Measurements from ENCODE around the gene BCDIN3D. TPM values are rescaled to one million over a fixed set of nuclear protein-coding genes. Genes with fewer than 3 reads are reported as not detected.

Gene BCDIN3D
- total and polyA plus RNA-seq, 3 donors from 2014 or later, result 4.9 to 5.8 (median 5.1) TPM

DNA sequence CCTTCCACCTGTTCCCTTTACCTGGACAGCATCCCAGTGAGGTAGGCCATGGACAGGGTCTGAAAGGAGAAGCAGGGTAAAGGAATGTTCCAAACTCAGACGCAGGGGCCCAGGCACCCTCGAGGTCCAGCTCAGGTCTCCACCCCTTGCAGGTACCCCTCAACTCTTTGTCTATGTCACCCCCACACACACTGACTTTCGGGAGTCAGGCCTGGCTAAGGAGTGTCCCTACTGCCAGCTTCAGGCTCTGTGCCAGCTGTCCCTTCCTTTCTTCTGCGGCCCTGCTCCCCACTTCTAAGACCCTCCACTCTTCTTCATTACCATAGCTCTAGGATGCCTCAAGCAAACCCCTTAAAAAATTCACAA, 47.2 kb upstream of the BCDIN3D start:
- no peaks in the 10 kb centered on the region for H3K27me3 ChIP-seq
- DNase-seq, result no peak
- intact Hi-C loops (cut with DNase I; ENCODE audit: low total_unique reads), result no loop called here
- no peaks in the 10 kb centered on the region for H3K9me3 ChIP-seq
- H3K36me3 ChIP-seq (ENCODE audit: low read depth, missing control alignments), result no peaks in the 10 kb centered on the region
- H3K4me1 ChIP-seq, result no peaks in the 10 kb centered on the region
- 78 to 81% methylated on average over 4 of the region's 4 CpGs for WGBS, 2 donors
- H3K27ac ChIP-seq, result no peak overlapping the region
- TF ChIP-seq POLR2A (IDR thresholded peaks at IDR 0.05), result no peak
- TF ChIP-seq CTCF (IDR thresholded peaks at IDR 0.05), result no peak
- H3K4me3 ChIP-seq, result no peak overlapping the region

GRCh38 chr12:49889361-49890095, 46.6 kb upstream of the BCDIN3D start:
- H3K27ac ChIP-seq, result no peak overlapping the region
- H3K27me3 ChIP-seq, result no peaks in the 10 kb centered on the region
- intact Hi-C loops (cut with DNase I; ENCODE audit: low total_unique reads), result no loop called here
- no peak for DNase-seq
- H3K4me1 ChIP-seq, result no peaks in the 10 kb centered on the region
- H3K36me3 ChIP-seq (ENCODE audit: low read depth, missing control alignments), result no peaks in the 10 kb centered on the region
- WGBS, 2 donors, result 88 to 94% methylated on average over 9 to 10 of the region's 10 CpGs
- no peak overlapping the region for H3K4me3 ChIP-seq
- H3K9me3 ChIP-seq, result no peaks in the 10 kb centered on the region
- TF ChIP-seq POLR2A (IDR thresholded peaks at IDR 0.05), result no peak
- TF ChIP-seq CTCF (IDR thresholded peaks at IDR 0.05), result no peak

- DNase-seq, result no peak
- Histone ChIP-seq H3K27me3 (no peaks in the 10 kb centered on the region), H3K36me3 (ENCODE audit: low read depth, missing control alignments) (no peaks in the 10 kb centered on the region), H3K4me1 (no peaks in the 10 kb centered on the region), H3K27ac (no peak overlapping the region), H3K4me3 (no peak overlapping the region), H3K9me3 (no peaks in the 10 kb centered on the region)
- no peak for TF ChIP-seq POLR2A (IDR thresholded peaks at IDR 0.05)
- TF ChIP-seq CTCF (IDR thresholded peaks at IDR 0.05), result no peak
- 92 to 95% methylated on average over 10 to 13 of the region's 13 CpGs for WGBS, 2 donors
- intact Hi-C loops (cut with DNase I; ENCODE audit: low total_unique reads), result no loop called here
Observed at GRCh38 chr12:49888461-49889151, 45.7 kb upstream of the BCDIN3D start.

DNA sequence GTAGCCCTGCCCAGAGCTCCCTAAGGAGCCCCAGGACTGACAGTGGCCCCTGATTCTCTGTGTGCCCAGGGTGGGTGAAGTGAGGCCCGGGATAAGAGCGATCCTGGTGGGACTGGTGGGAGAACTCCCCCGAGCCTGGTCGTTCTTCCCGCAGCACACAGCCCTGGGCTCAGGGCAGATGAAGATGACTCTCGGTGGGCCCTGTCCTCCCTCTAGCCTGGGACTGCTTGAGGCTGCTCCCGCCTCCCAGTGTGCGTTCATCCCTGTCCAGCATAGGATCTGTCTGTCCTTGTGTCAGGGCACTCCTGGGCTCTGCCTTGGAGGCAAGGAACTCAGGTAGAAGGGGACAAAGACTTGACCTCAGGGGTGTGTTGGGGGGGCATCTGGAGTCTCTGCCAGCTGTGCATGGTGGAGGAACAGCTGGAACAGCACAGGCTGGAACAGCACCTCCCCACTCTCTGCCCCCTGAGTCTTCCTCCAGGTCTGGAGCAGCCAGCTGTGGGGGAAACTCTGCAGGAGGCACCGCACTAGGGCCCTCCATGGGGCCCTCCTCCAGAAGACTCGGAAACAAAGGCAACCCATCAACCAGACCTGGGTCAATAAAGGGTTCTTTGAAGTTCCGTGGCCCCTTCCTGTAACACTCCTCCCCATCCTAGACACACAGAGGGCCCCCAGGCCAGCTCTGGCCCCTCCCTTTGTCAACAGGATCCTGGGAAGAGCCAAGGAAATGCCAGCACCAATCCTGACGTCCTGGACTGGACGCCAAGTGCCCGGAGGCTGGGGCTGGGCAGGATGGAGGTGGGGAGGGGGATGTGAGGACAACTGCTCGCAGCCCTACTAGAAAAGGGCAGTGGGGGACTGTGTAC, 44.9 kb upstream of the BCDIN3D start:
- no peak for DNase-seq
- no peak overlapping the region for H3K4me3 ChIP-seq
- no peaks in the 10 kb centered on the region for H3K36me3 ChIP-seq (ENCODE audit: low read depth, missing control alignments)
- whole genome bisulfite sequencing, 2 donors, result 87 to 95% methylated on average over 4 to 15 of the region's 15 CpGs
- no peaks in the 10 kb centered on the region for H3K4me1 ChIP-seq
- TF ChIP-seq POLR2A (IDR thresholded peaks at IDR 0.05) (no peak), CTCF (IDR thresholded peaks at IDR 0.05) (no peak)
- H3K27ac ChIP-seq, result no peak overlapping the region
- no peaks in the 10 kb centered on the region for H3K9me3 ChIP-seq
- intact Hi-C loops (cut with DNase I; ENCODE audit: low total_unique reads), result no loop called here
- no peaks in the 10 kb centered on the region for H3K27me3 ChIP-seq
